Muscle of arm (tissue), 12 donors: ENCODE results near the gene EXPH5. TPM values are rescaled to one million over a fixed set of nuclear protein-coding genes. Genes with fewer than 3 reads are reported as not detected.

Experiments
- DNase-seq: peaks from one replicate; pipeline ENCODE4 v3.0.0-alpha.2; 2013
- polyA plus RNA-seq, 12 donors: library from polyadenylated mRNA; unstranded; fragments of 120-200 nt; gene quantifications; one replicate each; pipeline ENCODE4 v1.2.1, GENCODE V29; 2013; ENCODE audit not compliant: insufficient read length in 12 of 12

Gene EXPH5
- polyA plus RNA-seq, 12 donors, result 0.33 to 6.5 (median 0.88) TPM; not detected in 1

DNA sequence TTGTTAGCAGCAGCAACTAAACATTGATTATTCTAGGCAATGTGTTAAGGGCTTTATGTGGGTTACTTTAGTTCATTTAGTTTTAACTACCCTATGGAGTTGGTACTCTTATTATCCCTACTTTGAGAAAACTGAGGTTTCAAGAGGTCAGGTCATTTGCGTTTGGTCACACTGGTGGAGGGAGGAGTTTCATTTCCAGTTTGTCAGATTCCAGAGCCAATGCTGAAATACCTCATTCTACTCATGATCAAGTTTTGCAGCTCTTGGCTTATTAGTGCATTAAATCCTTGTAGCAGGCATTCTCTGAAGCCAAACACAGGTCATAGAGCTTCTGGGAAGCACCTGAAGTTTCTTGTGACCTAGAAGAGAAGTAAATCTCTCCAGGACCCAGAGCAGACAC is 71.2 kb downstream of the EXPH5 start:
- no peak for DNase-seq

DNA sequence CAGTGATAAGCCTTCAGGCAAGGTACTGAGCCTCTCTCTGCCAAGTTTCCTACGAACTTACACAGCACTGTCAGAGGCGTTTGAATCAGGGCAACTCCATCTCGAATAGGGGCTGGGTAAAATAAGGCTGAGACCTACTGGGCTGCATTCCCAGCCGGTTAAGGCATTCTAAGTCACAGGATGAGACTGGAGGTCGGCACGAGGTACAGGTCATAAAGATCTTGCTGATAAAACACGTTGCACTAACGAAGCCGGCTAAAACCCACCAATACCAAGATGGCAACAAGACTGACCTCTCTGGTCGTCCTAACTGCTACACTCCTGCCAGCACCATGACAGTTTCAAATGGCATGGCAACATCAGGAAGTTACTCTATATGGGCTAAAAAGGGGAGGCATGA is 75.0 kb downstream of the EXPH5 start:
- DNase-seq, result no peak

DNA sequence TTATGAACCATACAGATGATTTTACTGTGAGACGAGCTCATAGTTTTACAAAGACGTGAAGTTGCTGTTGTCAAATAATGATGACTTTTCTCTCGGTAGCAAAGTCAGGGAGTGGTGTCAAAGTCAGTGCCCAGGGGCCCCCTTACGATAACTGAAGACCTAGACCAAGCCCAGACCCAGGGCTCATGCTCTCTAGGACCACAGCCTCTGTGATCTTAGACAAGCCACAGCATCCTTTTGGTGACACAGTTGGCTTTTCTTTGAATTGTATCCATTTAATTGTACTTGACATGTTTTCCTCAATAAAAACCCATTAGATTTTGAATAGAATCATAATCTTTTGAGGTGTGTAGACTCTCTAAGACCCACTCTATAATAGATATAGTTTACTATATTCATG is 77.4 kb downstream of the EXPH5 start:
- no peak for DNase-seq

DNA sequence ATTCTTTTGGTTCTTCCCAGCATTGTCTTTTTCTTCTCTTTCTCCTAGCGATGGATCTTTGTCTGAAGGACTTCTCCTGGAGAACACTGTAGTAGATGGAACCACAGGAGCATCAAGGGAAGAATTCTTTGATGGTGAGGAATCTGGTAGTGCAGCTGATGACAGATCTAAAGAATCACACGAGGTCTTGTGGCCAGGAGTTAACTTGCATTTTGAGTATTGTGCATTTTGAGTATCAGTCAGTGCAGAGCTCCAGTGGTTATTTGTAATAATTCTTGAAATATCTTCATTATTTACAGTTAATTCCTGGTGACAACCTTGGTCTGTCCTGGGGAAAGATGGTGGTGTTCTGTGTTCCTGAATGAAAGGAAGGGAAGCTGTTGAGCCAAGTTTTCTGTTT is 80.9 kb downstream of the EXPH5 start:
- DNase-seq, result no peak

DNA sequence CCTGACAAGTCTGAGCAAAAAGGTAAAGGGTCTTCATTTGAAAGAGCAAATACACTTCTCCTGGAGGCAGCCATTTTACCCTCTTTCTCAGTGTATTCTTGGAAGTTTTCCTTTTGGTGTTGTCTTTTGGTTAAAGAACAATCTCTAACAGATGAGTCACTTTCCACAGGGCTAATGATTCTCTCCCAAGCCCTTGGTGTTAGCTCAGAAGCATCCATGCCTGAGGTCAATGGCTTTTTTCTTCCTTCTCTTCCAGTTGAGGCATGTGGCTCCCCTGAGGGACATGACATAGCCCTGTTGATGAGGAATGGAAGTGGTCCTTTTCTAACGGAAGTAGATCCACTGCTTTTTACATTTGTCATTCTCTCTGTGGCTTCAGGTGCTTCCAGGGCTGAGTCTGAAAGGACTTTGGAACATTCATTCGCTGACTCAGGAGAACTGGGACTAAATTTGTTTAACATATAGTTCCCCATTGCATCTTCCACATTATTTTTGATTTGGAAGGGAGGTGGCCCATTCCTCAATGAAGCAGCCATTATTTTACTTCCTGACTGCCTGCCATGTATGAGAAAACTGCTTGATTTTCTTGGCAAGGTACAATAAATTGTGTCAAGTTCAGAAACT is 81.6 kb downstream of the EXPH5 start:
- no peak for DNase-seq

DNA sequence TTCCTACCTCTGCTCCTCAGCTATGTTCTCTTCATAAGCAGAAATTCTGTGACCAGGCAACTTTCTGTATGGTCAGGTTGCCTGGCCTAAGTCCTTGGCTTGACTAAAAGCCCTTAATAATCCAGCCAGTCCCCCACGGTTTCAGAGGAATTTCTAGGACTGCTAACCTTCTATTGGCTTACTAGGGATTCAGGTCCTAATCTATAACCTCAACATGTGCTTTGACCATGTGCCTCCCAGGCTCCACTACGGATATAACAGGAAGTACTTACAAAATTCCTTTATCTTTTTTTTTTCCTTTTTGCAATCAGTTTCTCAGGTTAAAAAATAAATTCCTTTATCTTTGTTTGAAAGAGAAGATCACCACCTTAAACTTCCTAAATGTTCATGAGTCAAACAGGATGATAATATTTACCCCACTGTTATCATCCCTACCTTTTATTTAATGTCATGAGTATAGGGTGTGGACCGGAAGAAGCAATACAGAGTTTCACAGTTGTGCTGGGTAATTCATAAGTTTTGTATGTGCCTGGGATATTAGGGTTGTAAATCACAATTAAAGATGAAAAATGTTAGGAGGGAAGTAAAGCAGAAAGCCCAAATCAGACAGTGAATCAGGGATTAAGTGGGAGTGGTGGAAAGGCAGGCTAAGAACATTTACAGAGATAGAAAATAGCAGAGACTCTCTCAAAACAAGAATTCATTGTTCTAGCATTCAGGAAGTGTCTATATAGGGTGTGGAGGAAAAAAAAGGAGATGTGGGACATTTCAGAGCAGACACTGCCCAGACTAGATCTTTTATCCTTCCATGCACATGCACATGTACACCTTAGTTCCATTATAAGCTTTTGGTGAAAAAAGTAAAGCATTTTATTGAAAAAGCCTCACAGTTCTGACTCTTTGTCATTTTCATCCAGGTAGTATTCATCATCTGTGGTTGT is 84.6 kb downstream of the EXPH5 start:
- DNase-seq, result no peak

DNA sequence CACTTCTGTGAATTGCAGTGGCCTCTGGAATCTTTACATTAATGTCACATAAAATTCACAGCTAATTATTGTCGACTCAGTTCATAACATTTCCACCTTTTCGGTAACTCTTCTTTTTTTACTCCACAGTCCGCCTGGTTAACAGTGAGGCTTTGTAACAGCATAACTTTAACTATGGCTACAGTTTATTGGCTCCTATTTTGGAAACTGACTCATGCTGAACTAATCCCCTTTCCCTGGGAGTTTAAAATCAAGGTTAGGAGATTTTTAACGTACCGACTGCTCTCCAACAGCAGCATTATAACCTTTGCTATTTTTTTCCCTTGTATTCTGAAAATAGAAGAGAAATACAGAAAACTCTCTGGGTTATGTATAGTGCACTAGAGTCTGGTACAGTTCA is 92.2 kb downstream of the EXPH5 start:
- no peak for DNase-seq

DNA sequence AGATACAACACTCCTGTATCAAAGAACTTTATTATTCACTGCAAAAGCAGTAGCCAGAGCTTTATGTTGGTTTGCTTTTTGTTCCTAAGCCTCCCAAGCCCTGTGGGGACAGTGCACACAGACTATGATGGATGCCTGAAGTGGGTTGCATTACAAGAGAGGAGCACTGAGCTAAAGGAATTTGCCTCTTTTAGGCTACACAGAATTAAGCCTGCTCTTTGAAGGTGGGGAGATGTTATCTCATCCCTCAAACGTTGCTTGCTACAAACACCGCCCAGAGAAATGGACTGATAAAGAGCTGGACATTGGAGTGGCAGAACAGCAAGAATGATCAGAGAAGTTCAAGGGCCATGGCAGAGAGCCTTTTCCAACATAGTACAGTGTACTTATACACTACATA is 92.8 kb downstream of the EXPH5 start:
- DNase-seq, result no peak

DNA sequence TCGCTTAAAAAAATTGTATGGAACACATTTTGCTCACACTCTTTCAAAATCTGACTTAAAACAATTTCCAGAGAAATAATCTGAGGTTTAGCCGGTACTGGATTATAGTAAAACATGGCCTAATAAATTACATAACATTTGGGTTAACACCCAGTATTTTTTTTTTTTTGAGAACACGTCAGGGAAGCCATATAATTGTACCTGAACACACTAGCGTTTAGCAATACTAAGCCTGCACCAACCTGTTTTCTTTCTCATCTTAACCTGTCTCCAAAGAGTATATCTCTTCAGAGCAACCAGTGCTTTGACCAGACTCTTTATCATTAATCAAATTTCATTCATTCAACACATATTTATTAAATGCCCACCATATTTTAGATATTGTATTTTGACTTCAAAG is 93.4 kb downstream of the EXPH5 start:
- DNase-seq, result no peak

DNA sequence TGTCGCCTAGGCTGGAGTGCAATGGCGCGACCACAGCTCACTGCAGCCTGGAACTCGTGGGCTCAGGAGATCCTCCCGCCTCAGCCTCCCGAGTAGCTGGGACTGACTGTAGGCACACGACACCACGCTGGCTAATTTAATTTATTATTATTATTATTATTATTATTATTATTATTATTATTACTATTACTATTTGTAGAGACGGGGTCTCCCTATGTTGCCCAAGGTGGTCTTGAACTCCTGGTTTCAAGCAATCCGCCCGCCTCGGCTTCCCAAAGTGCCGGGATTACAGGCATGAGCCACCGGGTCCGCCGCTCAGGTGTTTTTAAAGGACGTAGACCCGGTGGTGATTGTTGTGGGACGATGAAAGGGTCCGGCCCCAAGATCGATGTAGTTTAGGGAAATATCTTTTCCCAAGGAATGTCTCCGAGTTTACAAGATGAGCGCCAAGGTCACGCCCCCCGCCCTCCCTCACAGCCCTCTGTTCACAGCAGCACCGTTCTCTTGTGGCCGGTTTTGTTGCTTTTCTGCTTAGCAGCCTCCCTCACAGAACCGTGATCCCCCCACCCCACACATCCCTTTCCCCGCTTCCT is 94.7 kb downstream of the EXPH5 start:
- DNase-seq, result no peak

DNA sequence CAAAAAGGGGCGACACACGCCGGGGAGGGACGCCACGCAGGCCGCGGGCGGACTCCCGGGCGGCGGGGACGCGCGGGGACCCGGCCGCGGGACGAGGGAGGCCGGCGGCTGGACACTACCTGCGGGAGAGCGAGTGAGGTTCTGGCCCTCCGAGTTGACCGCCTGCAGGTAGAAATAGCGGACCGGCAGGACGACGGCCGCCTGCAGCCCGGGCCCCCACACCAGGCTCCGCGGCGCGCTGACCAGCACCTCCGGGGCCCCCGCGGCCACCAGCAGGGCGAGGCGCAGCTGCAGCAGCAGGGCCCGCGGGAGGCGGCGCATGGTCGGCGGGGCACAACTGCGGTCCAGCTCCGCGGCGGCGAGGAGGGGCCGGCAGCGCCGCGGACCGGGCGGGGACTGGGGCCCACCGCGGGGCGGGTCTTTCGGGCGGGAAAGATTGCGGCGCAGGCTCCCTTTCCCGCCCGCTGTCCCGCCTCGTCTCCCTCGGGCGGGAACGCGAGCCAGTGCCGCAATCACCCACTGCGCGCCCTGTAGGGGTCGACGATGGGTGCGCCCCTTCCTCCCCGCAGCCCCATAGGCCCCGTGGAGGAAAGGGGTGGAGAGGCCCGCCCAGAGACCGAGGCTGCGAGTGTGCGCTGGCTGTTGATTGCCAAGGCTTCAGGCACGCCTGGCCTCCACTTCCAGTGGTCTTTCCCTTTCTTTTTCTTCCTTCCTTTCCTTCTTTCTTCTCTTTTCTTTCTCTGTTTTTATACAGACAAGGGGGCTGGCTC is 95.3 kb downstream of the EXPH5 start, which contains the start of gene POGLUT3:
Gene POGLUT3 (minus strand): TSS at position 339 of the 770 bp plus-strand sequence. CDS start 18 bp downstream, at position 321.
- peak; percentile 70 for DNase-seq

DNA sequence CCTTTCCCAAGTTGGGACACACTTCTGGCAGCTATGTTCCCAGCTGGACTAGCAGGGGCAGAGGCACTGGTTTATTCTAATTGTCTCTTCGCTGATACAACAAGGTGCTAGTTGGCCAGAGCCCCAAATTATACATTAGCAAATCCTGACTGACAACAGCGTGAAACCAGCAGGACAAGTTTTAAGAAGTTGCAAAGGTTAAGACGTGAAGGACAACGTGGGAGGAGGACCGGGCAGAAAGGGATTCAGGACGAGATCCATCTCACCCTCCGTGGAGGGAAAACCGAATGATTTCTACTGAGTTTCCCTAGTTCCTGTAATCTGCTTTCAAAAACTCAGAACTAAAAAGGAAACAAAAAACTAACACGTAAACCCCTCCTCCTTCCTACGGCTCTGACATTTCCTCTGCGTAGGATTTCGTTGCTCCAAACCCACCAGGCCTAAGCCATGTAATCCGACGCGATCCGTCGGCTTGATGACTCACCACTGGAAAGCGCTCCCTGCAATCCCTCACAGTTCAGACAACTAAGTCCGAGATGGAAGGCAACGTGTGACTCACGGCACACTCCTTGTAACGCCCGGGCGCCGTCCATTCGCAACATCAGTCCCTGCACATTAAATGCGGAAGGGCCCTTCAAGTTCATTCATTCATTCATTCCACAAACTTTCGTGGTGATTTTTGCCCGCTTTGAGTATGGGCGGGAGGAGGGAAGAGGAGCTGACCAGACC is 96.1 kb downstream of the EXPH5 start:
- DNase-seq, result peak; percentile 95

DNA sequence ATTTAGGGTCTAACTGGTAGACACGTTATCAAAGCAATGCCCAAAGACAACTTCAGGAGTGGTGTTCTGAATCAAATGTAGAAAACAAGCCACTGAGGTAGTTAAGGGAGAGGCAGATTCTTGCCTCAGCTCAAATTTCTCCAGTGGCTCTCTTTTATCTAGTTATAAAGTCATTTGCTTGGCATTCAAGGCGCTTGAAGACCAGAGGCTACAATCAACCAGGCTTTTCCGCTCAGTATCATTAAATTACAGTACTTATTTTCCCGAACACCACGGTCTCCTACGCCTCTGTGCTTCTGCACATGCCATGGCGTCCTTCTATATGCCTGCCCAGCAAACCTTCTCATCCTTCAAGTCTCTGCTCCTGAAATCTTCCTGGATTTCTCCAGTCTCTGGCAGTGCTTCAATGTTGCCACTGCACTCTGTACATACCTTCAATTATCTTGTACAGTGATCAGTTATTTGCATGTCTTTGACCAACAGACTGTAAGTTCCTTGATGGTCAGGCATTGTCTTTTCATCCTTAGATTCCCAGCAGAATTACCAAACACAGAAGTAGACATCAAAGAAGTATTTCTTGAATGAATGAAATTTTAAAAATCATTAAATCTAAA is 96.8 kb downstream of the EXPH5 start:
- no peak for DNase-seq

DNA sequence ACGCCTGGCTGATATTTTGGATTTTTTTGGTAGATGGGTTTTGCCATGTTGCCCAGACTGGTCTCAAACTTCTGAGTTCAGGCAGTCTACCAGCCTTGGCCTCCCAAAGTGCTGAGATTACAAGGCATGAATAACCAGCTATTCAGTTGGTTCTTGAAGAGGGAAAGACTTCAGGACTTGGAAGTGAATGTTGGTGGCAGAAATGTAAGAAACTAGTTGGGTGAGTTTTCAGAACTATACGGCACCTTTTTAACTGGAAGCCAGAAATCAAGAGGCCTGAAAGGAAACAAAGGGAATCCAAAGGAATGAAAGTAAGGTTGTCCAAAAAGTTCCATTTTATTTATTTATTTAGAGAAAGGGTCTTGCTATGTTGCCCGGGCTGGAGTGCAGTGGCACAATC is 98.2 kb downstream of the EXPH5 start:
- DNase-seq, result no peak

DNA sequence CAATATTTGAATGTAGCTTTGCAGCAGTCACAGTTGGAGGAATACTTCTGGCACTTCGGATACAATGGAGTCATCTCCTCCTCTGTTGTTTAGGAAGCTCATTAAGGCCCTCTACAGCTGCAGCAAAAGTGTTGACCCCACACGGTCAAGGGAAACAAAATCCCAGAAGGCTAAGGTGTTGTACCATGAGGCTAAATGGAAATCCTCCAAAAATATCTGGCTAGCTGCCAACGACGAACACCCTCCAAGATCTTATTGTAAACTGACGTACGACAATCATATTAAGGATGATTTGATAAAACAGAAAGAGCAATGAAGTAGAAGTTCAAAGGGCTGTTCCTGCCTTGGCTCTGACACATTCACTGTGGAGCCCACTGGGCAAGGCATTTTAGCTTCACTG is 99.4 kb downstream of the EXPH5 start:
- DNase-seq, result no peak

DNA sequence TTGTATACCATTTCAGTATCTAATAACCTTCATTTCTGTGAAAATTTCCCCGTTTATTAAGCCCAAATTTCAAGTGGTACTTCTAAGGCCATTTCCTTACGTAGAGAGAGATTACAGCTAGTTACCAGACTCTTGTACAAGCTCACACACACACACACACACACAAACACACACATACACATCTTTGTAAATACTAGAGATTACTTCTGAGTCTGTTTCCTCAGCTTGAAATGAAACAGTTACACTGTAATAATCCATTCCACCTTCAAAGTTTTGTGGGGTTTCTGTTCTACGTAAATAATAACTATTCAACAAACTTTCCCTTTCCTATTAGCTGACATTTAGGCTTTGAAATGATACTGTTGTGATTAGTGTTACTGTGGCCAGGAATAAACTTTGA is 101.6 kb downstream of the EXPH5 start:
- no peak for DNase-seq

DNA sequence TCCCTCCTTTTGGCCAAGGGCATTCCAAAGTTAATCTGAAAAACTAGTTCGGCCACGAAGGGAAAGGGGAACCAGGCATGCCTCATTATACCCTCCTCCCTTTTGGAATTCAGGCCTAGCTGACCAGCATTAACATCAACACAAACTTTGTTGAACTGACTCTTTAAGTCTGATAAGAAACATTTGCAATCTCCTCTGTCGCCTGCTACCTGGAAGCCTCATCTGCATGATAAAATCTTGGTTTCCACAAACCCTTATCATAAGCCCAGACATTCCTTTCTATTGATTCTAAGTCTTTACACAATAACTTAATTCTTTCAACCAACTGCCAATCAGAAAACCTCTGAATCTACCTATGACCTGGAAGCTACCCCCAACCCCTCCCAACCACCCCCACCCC is 106.7 kb downstream of the EXPH5 start:
- no peak for DNase-seq

DNA sequence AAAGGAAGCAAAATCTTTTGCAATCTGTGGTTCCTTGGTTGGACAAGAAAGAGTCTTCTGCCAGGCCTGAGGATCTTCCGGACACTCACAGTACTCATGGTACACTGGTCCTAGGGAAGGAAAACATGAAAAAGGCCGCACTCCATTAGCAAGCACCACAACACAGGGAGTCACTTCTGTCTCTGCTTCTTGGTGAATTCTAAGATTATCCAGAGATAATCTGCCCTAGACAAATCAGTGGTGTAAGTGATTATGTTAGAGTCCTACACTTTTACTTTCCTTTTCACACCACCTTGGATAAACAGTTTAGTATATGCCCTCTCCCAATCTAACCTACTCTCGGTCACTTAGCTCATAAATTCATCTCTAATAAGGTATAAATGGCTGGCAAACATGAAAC is 107.2 kb downstream of the EXPH5 start:
- DNase-seq, result no peak

DNA sequence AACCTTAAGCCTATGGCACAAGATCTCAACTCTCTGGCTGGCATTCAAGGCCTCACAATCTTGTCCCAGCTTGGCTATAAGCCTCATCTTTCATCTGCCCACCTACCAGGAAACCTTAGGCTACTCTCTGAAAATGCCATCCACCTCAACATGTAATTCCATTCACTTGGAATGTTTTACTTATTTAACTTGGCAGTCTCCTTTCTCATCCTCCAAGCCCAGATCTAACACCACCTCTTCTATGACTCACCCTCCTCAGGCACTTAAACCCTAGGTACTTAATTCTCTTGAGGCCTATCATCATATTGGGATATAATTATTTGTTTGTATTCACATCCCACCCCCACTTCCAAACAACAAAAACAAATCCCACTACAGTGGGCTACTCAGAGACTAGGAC is 110.4 kb downstream of the EXPH5 start:
- no peak for DNase-seq

DNA sequence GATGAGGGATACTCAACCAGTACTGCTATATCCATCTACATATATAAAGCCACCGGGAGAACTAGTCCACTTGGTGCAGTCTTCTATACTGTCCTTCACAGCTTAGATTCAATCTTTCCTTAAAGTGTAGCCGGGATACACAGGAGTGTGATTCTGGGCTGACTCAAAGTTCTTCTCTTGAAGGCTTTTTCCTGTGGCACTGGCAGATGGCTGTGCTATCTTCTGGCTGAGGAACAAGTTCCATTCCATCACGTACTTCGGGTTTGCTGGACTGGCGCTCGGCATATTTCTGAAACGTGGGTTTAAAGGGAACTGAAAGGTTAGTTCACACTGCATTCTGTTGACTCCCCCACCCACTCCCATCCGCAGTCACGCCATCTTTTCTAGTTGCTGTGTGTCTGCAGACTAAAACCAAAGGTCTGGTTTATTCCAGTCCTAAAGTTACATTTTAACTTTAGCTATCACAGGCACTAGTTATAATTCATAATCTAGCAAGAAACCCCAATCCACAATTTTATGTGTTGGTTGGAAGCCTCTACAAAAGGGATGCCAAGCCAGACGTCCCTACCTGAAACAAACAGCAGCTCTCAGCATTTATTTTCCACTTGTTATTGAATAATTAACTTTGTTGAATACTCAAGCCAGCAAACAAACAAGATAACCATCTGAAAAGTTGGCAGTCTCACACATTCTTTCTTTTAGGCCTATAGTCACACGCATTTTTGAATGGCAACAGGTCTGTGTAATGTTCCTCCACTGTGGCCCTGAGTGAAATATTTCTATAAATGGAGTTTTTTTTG is 118.7 kb downstream of the EXPH5 start:
- DNase-seq, result no peak
